ENCODE data around the gene MBP. TPM values are rescaled to one million over a fixed set of nuclear protein-coding genes. Genes with fewer than 3 reads are reported as not detected.

Gene MBP
- total and polyA plus RNA-seq, 4 donors = 619 to 2,945 (median 1,632) TPM

DNA sequence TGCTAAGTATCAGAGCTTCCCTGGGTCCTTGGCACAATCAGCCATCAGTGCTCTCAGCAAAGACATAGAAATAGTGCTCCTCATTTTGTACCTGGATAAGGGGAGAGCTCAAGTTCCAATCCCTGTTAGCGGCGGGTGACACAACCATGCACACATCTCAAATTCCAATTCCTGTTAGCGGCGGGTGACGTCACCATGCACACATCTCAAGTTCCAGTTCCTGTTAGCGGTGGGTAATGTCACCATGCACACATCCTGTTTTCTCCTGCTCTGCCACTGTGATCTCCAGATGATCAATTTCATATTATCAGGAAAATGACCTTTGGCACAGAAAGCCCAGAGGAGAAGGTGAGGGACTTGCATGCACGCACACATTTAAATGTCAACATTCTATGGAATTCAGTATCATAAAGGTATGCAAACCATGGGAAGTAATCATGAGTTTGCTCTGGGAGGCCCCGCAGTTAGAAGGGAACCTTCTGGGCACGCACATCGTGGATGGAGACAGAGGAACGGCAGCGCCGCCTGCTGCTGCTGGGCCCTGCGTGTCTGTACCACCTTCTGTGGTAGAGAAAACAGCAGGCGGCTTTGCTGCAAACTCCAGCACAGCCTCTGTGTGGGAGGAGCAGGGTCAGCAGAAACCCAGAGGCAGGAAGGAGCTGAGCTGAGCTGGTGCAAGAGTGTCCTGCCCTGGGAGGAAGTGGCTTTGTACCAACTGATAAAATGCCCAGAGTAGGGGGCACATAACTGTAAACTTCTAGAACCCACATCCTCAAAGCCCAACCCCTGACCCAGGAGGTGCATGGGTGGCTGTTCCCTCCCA, 77.8 kb downstream of the MBP start:
- peak in 3 of 6 donors; percentile 41 to 86 (median 82) for DNase-seq (ENCODE audit: low read depth in 4 of 6, low spot score in 6 of 6)
- Histone ChIP-seq H3K4me3 (ENCODE audit: low read depth, low read length) (no peak overlapping the region), H3K36me3 (ENCODE audit: control insufficient read depth, insufficient read depth, low read length) (peaks cover 5% of the 10 kb centered on the region), H3K9me3 (ENCODE audit: control insufficient read depth, insufficient read depth, low read length) (no peaks in the 10 kb centered on the region), H3K4me1 (ENCODE audit: control insufficient read depth, insufficient read depth, low read length) (peaks cover 65% of the 10 kb centered on the region), H3K27me3 (ENCODE audit: control insufficient read depth, insufficient read depth, low read length) (peaks cover 2% of the 10 kb centered on the region), H3K27ac (ENCODE audit: low read depth, low read length) (peak overlapping the region; percentile 36)
- 35% methylated on average over 10 of the region's 15 CpGs for WGBS (ENCODE audit: insufficient coverage)

DNA sequence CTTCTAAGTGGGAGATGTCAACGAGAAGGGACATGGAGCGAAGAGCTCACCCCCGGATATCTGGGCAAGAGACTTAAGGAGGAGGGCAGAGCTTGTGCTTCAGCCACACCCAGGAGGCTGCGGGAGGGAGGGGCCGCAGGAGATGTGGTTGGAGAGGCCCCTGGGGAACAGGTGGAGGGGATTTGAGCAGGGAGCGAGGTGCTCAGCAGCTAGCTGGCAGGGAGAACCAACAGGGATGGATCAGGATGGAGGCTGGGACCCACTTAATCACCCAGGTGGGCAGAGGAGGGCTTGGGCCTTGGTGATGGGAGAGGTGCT, 78.3 kb downstream of the MBP start:
- Histone ChIP-seq H3K4me3 (ENCODE audit: low read depth, low read length) (no peak overlapping the region), H3K9me3 (ENCODE audit: control insufficient read depth, insufficient read depth, low read length) (no peaks in the 10 kb centered on the region), H3K27ac (ENCODE audit: low read depth, low read length) (peak overlapping the region; percentile 36), H3K27me3 (ENCODE audit: control insufficient read depth, insufficient read depth, low read length) (peaks cover 2% of the 10 kb centered on the region), H3K36me3 (ENCODE audit: control insufficient read depth, insufficient read depth, low read length) (peaks cover 5% of the 10 kb centered on the region), H3K4me1 (ENCODE audit: control insufficient read depth, insufficient read depth, low read length) (peaks cover 65% of the 10 kb centered on the region)
- DNase-seq (ENCODE audit: low read depth in 4 of 6, low spot score in 6 of 6) = no peak
- WGBS (ENCODE audit: insufficient coverage) = 81% methylated on average over 6 of the region's 6 CpGs

DNA sequence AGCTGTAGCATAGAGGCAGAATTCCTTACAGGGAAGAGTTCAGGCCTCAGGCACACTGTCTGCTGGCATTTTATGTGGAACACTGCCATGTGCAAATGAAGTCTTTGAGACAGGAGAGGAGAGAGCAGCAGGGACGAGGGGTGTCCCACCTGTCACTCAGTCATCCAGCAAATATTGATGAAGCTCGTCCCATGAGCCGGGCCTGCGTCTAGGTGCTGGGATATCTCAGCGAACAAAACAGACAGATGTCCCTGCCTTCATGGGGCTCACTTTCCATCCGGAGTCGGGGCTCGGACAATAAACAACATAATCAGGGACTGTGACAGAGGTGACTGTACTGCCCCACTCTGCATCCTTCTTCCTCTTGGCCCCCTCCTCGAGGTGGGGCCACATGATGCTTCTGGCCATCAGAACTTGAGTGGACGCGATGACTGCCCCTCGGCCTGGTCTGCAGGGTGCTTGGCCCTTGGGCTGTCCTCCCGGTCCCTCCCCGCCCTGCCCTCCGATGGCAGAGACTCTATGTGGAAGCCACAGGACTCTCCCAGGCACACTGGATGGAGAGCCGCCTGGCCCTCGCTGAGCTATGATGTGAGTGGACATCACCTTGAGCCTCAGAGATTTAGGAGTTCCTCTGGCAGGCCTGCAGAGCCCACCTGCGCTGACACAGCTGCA, 78.8 kb downstream of the MBP start:
- Histone ChIP-seq H3K9me3 (ENCODE audit: control insufficient read depth, insufficient read depth, low read length) (no peaks in the 10 kb centered on the region), H3K4me3 (ENCODE audit: low read depth, low read length) (no peak overlapping the region), H3K36me3 (ENCODE audit: control insufficient read depth, insufficient read depth, low read length) (peaks cover 5% of the 10 kb centered on the region), H3K27me3 (ENCODE audit: control insufficient read depth, insufficient read depth, low read length) (peaks cover 2% of the 10 kb centered on the region), H3K4me1 (ENCODE audit: control insufficient read depth, insufficient read depth, low read length) (peaks cover 63% of the 10 kb centered on the region), H3K27ac (ENCODE audit: low read depth, low read length) (peak overlapping the region; percentile 36)
- DNase-seq (ENCODE audit: low read depth in 4 of 6, low spot score in 6 of 6) = peak in 1 of 6 donors; percentile 38
- 88% methylated on average over 17 of the region's 18 CpGs for WGBS (ENCODE audit: insufficient coverage)

DNA sequence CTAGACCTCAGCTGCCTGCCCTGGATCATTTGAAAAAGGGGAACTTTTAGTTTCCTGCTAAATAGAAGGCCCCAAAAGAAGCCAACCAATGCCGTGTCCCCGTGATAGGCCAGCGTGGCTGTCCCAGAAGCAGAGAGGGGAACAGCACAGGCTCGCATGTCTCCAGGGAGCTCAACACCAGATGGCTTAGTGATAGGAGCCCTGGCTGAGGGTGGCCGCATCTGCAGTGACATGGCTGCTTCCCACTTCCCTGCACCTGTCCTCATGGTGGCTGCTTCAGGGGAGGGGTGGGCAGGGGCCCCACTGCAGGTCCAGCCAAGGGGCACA, 79.6 kb downstream of the MBP start:
- H3K27me3 ChIP-seq (ENCODE audit: control insufficient read depth, insufficient read depth, low read length) = peaks cover 2% of the 10 kb centered on the region
- no peak overlapping the region for H3K4me3 ChIP-seq (ENCODE audit: low read depth, low read length)
- H3K9me3 ChIP-seq (ENCODE audit: control insufficient read depth, insufficient read depth, low read length) = no peaks in the 10 kb centered on the region
- H3K36me3 ChIP-seq (ENCODE audit: control insufficient read depth, insufficient read depth, low read length) = peaks cover 3% of the 10 kb centered on the region
- DNase-seq (ENCODE audit: low read depth in 4 of 6, low spot score in 6 of 6) = no peak
- 66% methylated on average over 5 of the region's 5 CpGs for WGBS (ENCODE audit: insufficient coverage)
- H3K4me1 ChIP-seq (ENCODE audit: control insufficient read depth, insufficient read depth, low read length) = peaks cover 55% of the 10 kb centered on the region
- no peak overlapping the region for H3K27ac ChIP-seq (ENCODE audit: low read depth, low read length)

DNA sequence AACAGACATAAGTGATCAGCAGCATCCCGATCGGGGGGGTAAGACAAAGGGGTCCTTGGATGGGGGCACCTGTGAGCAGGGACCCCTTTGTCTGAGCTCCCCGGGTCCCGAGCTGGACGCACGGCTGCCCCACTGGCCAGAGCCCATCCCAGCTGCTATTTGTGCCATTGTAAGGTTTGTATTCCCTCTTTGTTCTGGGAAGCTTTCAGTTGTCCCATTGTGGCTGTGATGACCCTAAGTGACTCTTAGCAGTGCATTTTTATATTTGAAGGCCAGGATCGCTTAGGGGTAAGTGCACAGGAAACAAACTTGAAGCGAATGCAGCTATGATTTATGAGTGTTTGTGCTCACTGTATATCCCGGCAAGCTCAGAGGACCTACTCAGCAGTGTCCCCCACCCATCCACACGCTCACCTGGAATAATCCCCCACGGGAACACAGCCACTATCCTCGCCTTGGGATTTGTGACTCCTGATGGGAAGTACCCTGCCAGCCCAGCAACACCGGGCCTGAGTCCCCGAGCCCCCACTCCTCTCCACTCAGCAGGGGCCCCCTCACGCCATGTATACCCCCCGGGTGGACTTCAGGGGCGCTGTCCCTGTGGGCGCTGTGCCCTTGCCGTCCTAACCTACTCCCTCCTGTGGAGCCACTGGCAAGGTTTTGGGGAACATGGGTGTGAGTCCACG, 80.1 kb downstream of the MBP start:
- DNase-seq (ENCODE audit: low read depth in 4 of 6, low spot score in 6 of 6) = no peak
- Histone ChIP-seq H3K4me3 (ENCODE audit: low read depth, low read length) (no peak overlapping the region), H3K4me1 (ENCODE audit: control insufficient read depth, insufficient read depth, low read length) (peaks cover 55% of the 10 kb centered on the region), H3K36me3 (ENCODE audit: control insufficient read depth, insufficient read depth, low read length) (peaks cover 3% of the 10 kb centered on the region), H3K27ac (ENCODE audit: low read depth, low read length) (no peak overlapping the region), H3K9me3 (ENCODE audit: control insufficient read depth, insufficient read depth, low read length) (no peaks in the 10 kb centered on the region), H3K27me3 (ENCODE audit: control insufficient read depth, insufficient read depth, low read length) (peaks cover 2% of the 10 kb centered on the region)
- 77% methylated on average over 16 of the region's 20 CpGs for WGBS (ENCODE audit: insufficient coverage)

DNA sequence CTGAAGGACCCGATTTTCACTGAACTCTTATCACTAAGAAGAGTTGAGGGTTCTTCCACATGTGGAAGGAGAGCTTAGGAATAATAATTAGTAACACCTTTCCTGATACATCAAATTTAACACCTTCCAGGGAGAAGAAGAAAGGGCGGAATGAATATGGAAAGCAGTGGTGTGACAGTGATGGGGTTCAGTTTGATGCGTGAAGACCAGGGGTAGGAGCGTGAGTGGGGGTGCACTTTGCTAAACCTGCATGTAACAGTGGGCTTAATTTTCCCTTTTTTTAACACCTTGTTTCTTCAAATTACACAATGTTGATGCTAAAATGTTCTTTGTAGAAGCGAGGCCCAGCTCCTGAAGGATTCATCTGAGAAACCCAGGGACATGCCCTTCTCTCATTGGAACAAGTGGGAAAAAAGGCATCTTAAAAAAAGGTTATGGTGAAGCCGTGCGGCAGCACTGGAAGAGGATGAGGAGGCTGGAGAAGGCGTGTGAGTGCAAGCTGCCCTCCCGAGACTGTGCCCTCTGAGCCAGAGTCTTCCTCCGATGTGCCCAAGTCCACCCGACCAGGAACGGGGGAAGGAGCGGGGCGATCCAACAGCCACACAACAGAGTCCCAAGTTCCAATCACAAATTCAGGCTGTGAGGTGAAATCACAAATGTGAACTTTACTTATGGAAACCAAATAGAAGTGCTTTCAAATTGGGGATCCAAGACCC, 80.8 kb downstream of the MBP start:
- H3K36me3 ChIP-seq (ENCODE audit: control insufficient read depth, insufficient read depth, low read length) = peaks cover 3% of the 10 kb centered on the region
- DNase-seq (ENCODE audit: low read depth in 4 of 6, low spot score in 6 of 6) = no peak
- H3K27ac ChIP-seq (ENCODE audit: low read depth, low read length) = no peak overlapping the region
- WGBS (ENCODE audit: insufficient coverage) = 89% methylated on average over 6 of the region's 14 CpGs
- H3K4me3 ChIP-seq (ENCODE audit: low read depth, low read length) = no peak overlapping the region
- peaks cover 2% of the 10 kb centered on the region for H3K27me3 ChIP-seq (ENCODE audit: control insufficient read depth, insufficient read depth, low read length)
- peaks cover 48% of the 10 kb centered on the region for H3K4me1 ChIP-seq (ENCODE audit: control insufficient read depth, insufficient read depth, low read length)
- H3K9me3 ChIP-seq (ENCODE audit: control insufficient read depth, insufficient read depth, low read length) = no peaks in the 10 kb centered on the region

DNA sequence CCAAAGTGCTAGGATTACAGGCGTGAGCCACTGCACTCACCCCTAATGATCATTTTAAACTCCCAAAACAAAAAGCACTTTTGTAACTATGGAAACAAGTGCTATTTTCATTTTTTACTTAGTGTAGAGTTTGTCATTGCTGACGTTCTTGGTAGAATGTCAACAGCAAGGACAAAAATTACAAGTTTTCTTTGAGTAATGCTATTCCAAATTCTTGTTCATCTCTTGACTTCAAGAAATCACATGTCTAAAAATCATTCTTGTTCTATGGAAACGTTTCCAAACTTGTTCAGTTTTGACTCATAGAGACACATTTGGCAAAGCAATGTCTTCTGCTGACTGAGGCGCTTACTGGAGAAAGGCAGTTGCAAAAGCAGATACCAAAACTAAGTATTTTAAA, 82.6 kb downstream of the MBP start:
- no peak for DNase-seq (ENCODE audit: low read depth in 4 of 6, low spot score in 6 of 6)
- no peak overlapping the region for H3K27ac ChIP-seq (ENCODE audit: low read depth, low read length)
- no peaks in the 10 kb centered on the region for H3K27me3 ChIP-seq (ENCODE audit: control insufficient read depth, insufficient read depth, low read length)
- H3K9me3 ChIP-seq (ENCODE audit: control insufficient read depth, insufficient read depth, low read length) = no peaks in the 10 kb centered on the region
- no peak overlapping the region for H3K4me3 ChIP-seq (ENCODE audit: low read depth, low read length)
- H3K36me3 ChIP-seq (ENCODE audit: control insufficient read depth, insufficient read depth, low read length) = peaks cover 3% of the 10 kb centered on the region
- WGBS (ENCODE audit: insufficient coverage) = 50% methylated on average over 1 of the region's 4 CpGs
- peaks cover 37% of the 10 kb centered on the region for H3K4me1 ChIP-seq (ENCODE audit: control insufficient read depth, insufficient read depth, low read length)

DNA sequence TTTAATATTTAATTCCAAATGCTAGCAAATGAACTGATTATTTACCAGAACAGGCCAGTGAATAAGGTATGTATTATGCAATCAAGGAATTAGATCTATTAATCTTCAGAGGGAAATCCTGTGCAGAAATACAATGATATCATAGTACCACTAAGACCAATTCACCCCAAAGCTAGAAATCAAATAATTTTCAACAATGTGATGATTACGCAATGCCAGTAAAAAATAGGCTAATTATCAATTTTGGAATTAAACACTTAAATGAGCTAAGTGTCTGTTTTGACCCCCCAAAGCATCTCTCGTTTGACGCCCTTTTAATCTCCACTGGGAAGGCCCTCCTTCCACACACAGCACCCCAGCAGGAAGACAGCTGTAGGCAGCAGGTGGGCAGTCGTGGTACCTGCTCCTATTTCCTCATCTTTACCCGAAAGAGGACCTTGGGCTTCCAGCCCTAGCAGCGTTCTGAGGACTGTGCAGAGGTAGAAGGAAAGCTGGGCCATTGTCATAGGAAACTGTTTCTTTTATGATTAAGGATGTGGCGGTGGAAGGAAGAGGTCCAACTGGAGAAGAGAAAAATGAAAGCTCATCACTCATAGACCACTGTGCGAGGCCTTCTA, 84.7 kb downstream of the MBP start:
- no peak overlapping the region for H3K27ac ChIP-seq (ENCODE audit: low read depth, low read length)
- no peak for DNase-seq (ENCODE audit: low read depth in 4 of 6, low spot score in 6 of 6)
- H3K4me1 ChIP-seq (ENCODE audit: control insufficient read depth, insufficient read depth, low read length) = peaks cover 31% of the 10 kb centered on the region
- WGBS (ENCODE audit: insufficient coverage) = 94% methylated on average over 2 of the region's 8 CpGs
- H3K27me3 ChIP-seq (ENCODE audit: control insufficient read depth, insufficient read depth, low read length) = no peaks in the 10 kb centered on the region
- H3K4me3 ChIP-seq (ENCODE audit: low read depth, low read length) = no peak overlapping the region
- H3K9me3 ChIP-seq (ENCODE audit: control insufficient read depth, insufficient read depth, low read length) = no peaks in the 10 kb centered on the region
- peaks cover 5% of the 10 kb centered on the region for H3K36me3 ChIP-seq (ENCODE audit: control insufficient read depth, insufficient read depth, low read length)

DNA sequence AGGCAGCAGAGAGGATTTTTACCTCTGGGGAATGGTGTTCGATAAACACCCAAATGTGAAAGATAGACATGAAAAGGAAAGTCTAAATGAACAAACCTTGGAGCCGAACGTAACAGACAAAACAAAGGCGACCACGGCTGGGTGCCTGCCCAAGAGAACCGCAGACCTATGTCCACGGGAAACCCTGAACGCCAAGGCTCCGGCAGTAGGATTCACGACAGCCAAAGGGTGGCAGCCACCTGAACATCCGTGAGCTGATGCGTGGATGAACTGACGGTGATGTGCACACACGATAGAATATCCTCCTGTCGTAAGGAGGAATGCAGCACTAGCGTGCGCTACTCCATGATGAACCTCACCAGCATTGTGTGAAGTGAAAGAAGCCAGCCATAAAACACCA, 85.6 kb downstream of the MBP start:
- Histone ChIP-seq H3K4me3 (ENCODE audit: low read depth, low read length) (no peak overlapping the region), H3K9me3 (ENCODE audit: control insufficient read depth, insufficient read depth, low read length) (no peaks in the 10 kb centered on the region), H3K27me3 (ENCODE audit: control insufficient read depth, insufficient read depth, low read length) (no peaks in the 10 kb centered on the region), H3K4me1 (ENCODE audit: control insufficient read depth, insufficient read depth, low read length) (peaks cover 29% of the 10 kb centered on the region), H3K36me3 (ENCODE audit: control insufficient read depth, insufficient read depth, low read length) (peaks cover 5% of the 10 kb centered on the region), H3K27ac (ENCODE audit: low read depth, low read length) (no peak overlapping the region)
- 95% methylated on average over 16 of the region's 17 CpGs for WGBS (ENCODE audit: insufficient coverage)
- no peak for DNase-seq (ENCODE audit: low read depth in 4 of 6, low spot score in 6 of 6)
